C1 segment of cervical spinal cord (tissue), 14 donors: ENCODE results near the gene SERF2.
"Not testable (repeated sequence)": the region's sequence is repeated elsewhere in the genome, so short reads cannot be mapped to it uniquely, and the experiment has no call there.

Experiments used
- DNase-seq, 14 donors: peaks; one replicate each; lab custom pipeline; 2025; lab: John Stamatoyannopoulos, UW

SERF2 gene

GRCh38 chr15:43829951-43830540, 37.9 kb downstream of the SERF2 start:
- not testable (repeated sequence) for DNase-seq

- DNase-seq, result not testable (repeated sequence)
These were observed 38.7 kb downstream of the SERF2 start for GRCh38 chr15:43830691-43831275.

- not testable (repeated sequence) for DNase-seq
These were observed 39.5 kb downstream of the SERF2 start for GRCh38 chr15:43831519-43832052.

GRCh38 chr15:43832485-43832884, 40.4 kb downstream of the SERF2 start:
- DNase-seq, result not testable (repeated sequence)

- DNase-seq, result no peak
These were observed 53.3 kb downstream of the SERF2 start for GRCh38 chr15:43845421-43845820.
